Stimulated activated CD4-positive, alpha-beta T cell treated with anti-CD3 and anti-CD28 coated beads, Interleukin-1b, Interleukin-23, amount 100 ng/mL, for 24 hours (primary cell): ENCODE data around the gene SCART1.
"Not testable (repeated sequence)": the region's sequence is repeated elsewhere in the genome, so short reads cannot be mapped to it uniquely, and the experiment has no call there.

Source experiments
- DNase-seq, 4 experiments: peaks; one replicate each; pipeline ENCODE4 v3.0.0-alpha.2; 2020; ENCODE audit warnings: low read depth in 4 of 4, low spot score in 1 of 4

The SCART1 gene

DNA sequence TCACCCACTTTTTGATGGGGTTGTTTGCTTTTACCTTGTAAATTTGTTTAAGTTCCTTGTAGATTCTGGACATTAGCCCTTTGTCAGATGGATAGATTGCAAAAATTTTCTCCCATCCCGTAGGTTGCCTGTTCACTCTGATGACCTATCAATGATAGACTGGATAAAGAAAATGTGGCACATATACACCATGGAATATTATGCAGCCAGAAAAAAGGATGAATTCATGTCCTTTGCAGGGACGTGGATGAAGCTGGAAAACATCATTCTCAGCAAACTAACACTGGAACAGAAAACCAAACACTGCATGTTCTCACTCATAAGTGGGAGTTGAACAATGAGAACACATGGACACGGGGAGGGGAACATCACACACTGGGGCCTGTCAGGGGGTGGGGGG is 15.5 kb downstream of the SCART1 start:
- not testable (repeated sequence) for DNase-seq

DNA sequence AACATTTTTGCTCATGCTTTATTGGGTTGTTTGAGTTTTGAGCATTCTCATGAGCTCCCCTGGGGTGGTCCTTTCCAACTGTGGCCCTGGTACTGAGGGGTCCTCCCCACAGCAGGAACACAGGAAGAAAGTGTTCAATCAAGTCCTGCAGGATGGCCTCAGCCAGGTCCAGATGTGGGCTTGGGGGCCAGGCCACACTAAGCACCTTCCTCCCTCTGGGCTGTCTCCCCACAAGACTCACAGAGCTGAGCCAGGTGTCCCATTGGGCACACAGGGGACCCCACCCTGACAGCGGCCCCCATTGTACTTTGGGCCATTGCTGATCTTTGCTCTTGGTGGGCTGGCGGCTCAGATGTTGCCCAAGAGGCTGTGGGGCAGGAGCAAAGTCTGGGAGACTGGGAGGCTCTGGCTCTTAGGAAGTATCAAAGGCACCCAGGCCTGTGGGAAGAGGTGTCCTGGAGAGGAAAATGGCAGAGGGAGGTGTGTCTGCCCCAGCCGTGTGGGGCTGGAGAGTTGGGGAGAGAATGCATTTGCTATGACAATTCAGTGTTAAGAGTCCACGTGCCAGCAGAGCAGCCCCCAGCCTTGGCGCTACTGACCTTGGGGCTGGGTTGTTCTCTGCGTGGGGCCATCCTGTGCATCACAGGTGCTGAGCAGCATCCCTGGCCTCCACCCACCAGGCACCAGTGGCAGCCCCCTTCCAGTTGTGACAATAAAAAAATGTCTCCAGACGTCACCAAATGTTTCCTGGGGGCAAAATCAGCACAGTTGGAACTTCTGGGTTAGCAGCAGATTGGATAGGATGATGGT is 17.8 kb downstream of the SCART1 start:
- no peak for DNase-seq

DNA sequence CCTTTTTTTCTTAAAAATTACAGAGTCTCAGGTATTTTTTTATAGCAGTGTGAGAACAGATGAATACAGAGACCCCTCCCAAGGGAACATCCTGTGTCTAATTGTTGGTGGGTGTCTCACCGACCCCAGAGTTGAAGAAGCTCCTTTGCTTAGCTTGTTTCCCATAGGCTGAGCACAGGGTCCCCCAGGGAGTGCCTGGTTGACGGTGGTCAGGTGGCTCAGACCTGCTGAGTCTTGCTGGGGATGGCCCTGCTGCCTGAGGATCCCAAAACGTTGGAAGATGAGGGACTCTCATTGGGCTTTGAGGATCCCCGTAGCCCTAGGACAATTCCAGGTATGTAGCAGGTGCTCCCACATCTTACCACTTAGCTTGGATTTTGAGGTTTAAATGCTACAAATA is 19.5 kb downstream of the SCART1 start:
- DNase-seq, result no peak

DNA sequence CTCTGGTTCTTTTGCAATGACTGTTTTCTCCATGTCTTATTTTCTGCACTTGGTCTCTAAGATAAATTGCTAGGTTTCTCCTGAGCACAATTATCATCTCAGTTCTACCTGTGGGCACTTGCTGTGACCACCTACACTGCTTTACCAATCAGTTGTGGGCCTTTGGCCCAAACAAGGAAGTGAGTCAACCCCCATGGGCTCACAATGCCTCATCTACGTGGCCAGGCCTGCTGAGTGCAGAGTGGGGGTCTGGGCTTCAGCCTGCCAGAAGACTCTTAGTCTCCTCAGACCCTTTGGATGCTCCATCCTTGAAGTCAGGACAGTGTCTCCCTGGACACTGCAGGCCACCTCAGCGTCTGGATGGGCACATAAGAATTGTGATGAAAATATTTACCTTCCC is 20.3 kb downstream of the SCART1 start:
- DNase-seq, result no peak

DNA sequence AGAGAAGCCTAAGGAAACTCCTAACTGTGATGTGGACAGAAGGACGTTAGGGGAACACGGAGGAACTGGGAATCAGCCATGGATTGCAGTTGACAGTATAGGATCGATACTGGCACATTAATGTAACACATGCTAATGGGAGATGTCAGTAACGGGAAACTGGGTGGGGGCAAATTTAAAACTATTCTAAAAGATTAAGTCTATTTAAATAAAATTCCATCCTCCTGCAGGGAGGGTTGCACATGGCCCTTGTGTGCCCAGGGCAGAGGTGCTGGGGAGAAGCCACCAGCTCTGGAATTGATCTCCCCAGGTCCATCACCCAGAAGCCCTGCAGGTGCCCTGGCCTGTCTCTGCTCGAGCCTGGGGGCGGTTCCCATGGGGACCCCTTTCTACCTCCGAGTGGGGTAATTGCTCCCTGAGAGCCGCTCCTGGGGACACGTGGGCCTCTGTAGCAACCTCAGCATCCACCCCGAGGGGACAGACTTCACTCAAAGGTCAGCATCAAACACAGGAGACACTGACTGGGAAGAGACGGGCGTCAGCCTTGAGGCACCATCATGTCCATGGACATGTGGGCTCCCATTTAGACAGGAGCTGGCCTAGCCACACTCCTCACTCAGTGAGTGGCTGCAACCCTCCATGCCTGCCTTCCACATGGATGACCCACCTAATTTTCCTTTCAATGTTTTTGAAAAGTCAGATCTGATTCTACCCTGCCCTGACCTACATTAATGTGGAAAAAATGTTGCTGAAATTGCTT is 21.1 kb downstream of the SCART1 start:
- DNase-seq, result no peak

DNA sequence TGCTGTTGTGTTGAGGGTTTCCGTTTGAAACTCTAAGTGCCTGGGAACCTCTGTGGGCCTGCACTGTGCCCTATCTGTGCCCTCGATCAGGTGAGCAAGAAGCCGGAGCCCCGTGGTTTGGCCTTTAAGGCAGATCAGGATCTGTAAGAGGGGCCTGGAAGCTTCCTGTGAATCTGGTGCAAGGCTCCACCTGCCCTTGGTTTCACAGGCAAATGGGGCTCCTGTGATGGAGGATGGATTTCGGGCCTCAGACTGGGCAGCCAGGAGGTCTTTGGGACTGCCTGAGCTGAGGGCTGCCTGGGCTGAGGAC is 21.6 kb downstream of the SCART1 start:
- DNase-seq, result no peak

DNA sequence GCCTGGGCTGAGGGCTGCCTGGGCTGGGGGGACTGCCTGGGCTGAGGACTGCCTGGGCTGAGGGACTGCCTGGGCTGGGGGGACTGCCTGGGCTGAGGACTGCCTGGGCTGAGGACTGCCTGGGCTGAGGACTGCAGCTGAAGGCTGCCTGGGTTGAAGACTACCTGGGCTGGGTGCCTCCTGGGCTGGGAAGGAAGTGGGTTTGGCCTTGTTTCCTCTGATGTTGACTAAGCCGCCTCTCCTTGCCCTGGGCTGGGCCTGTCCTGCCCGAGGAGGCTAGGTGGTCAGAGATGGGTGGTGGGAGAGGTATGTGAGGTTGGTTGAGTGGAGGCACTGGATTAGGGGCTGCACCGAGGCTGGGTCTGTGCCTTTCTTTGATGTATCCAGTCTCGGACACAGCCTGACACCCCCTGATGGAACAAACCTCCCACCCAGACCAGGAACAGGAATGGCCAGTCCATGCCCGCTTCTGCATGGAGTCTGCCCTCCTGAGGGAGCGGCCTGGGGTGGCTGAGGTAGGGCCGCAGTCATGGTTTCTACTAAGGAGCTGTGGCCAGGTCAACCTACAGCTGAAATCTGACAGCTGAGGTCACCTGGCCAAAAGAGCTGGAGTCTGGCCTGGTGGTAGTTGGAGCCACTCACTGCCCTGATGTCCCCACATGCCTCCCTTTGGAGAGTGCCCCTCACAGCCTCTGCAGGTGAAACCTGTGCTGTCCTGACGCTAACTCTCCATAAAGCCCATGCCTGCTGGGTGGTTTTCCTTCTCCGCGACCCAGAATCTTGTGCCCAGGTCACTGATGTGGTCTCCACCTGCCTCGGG is 22.3 kb downstream of the SCART1 start:
- DNase-seq, result no peak

DNA sequence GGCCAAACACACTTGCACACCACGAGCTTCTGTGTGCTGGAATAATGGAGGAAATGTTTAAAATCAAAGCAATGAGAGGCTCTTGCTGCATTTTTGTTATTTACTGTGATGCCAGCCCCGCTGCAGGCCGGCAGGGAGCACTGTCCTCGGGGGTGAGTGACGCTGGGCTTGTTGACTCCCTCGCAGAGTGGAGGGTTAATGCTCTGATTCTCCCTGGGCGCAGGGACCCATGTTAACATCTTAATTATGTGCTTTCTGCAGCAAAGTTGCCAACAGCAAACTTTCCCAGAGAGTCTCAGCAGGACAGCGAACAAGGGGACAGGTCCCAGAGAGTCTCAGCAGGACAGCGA is 22.9 kb downstream of the SCART1 start:
- DNase-seq, result no peak

DNA sequence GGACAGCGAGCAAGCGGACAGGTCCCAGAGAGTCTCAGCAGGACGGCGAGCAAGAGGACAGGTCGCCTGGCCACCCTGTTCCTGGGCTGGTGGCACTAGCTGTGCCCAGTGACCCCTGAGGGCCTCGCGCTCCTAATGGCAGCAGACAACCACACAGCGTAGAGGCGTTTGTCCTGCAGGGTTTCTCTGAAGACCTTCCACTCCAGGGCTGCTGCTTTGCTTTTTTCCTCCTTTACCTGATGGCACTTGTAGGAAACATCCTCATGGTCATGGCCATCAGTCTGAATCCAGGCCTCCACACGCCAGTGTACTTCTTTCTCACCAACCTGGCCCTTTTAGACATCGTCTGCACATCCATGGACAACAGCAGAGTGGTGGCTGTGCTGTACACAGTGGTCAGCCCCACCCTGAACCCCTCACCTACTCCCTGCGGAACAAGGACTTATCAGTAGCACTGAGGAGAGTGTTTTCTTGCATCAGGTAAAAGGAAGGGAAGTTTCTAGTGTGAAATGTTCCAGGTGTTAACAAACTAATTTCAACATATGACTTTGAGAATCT is 27.4 kb downstream of the SCART1 start:
- no peak for DNase-seq

DNA sequence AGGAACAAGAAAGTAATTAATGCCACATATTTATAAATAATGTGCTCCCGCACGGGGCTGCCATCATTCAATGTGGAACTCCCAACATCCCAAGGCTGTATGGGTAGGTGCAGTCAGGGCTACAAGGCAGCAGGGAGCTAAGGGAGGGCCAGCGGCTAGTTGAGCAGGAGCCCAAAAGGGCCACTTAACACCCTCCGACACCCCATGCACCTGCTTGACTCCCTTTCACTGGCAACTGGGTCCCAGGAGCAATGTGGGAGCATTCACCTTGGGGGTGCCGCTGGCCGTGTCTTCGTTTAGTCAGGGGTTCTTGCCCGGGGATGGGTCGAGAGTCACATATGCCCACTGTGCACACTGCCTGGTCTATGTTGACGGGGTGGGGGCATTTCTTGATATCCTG is 27.9 kb downstream of the SCART1 start:
- DNase-seq, result no peak

DNA sequence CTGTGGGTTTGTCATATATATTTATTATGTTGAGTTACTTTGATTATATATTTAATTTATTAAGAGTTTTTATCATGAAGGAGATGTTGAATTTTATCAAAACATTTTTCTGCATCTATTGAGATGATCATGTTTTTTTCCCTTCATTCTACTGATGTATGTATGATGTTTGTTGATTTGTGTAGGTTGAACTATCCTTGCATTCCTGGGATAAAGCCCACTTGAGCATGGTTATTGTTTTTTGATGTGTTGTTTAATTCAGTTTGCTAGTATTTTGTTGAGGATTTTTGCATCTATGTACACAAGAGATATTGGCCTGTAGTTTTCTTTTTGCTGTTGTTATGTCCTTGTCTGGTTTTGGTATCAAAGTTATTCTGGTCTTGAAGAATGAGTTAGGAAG is 31.1 kb downstream of the SCART1 start:
- DNase-seq, result no peak

DNA sequence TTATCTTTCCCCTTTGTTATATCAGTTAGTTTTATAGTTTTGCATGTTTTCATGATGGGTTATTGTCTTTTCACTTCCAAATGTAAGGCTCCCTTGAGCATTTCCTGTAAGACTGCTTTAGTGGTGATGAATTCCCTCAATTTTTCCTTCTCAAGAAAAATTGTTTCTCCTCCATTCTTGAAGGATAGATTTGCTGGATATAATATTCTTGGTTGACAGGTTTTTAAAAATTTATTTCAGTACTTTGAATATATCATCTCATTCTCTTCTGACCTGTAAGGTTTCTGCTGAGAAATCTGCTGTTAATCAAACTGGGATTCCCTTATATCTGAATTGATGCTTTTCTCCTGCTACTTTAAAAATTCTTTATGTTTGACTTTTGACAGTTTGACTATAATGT is 33.3 kb downstream of the SCART1 start:
- DNase-seq, result no peak

DNA sequence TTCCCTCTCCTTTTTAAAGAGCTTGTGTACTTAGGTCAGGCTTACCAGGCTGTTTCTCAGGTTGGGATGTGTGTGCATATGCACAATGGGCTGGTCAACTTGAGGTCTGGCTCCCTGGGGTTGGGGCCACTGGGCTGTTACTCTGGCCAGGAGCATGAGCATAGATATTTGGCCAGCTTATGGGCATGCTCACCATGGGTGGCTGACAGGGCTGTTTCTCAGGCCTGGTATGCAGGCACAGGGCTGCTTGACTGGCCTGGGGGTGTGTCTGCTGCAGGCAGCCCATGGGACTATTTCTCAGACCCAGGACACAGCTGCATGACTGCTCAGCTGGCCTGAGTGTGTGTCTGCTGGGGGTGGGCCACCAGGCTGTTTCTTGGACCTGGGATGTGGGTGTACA is 34.6 kb downstream of the SCART1 start:
- DNase-seq, result no peak

DNA sequence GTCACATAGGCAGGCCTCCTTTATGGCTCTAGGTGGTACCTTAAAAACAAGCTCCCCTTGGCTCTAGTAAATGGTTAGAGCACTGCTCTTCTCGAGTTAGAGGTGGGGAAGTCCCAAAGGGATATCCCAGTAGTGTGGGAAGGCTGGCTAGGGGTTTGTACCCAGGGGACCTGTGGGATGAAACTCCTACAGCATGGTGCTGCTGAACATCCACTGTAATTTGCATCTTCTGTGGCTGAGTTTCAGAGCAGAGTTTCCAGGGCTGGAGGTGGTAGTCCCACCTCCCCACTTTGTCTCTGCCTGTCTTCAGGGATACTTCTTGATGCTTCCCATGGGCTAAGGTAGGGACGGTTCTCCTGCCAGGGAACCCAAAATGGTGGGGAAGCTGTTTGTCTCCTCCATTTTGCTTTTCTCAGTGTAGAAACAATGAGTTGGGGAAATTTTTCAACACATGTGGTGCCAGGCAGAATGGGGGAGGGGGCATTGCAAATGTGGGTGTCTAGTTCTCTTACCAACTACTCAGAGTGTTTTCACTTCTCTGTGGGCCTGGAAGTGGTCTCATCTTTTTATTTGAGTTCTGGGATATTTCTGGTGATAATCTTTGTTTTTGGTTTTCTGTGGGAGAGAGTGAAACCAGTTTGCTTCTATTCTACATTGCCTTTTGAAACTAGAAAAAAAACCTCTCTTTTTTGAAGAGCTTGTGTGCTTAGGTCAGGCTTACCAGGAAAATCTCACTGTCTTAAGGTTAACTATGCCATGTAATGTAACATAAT is 36.3 kb downstream of the SCART1 start:
- no peak for DNase-seq

DNA sequence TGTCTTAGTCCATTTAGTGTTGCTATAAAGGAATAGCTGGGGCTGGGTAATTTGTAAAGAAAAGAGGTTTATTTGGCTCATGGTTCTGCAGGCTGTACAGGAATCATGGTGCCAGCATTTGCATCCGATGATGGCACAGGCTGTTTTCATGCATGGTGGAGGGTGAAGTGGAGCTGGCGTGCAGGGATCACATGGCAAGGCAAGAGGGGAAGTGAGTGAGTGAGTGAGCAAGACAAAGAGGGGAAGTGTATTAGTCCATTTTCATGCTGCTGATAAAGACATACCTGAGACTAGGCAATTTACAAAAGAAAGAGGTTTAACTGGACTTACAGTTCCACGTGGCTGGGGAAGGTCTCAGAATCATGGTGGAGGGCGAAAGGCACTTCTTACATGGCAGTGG is 39.8 kb downstream of the SCART1 start:
- DNase-seq, result not testable (repeated sequence)

DNA sequence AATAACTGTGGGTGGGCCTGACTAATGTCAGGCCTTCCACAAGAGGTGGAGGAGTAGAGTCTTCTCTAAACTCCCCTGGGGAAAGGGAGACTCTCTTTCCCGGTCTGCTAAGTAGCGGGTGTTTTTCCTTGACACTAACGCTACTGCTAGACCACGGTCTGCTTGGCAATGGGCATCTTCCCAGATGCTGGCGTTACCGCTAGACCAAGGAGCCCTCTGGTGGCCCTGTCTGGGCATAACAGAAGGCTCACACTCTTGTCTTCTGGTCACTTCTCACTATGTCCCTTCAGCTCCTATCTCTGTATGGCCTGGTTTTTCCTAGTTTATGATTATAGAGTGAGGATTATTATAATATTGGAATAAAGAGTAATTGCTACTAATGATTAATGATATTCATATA is 43.6 kb downstream of the SCART1 start:
- DNase-seq, result not testable (repeated sequence)

DNA sequence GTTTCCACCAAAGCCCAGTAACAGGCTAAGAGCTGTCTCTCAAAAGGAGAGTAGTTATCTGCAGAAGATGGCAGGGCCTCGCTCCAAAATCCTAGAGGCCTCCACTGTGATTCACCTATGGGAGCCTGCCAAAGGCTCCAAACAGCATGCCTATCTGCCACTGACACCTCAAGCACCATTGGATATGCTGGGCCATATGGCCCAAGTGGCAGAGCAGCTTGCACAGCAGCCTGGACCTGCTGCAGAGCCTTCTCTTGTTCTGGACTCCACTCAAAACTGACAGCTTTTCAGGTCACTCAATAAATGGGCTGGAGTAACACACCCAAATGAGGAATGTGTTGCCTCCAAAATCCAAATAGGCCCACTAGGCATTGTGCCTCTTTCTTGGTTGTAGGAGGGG is 45.4 kb downstream of the SCART1 start:
- DNase-seq, result not testable (repeated sequence)

DNA sequence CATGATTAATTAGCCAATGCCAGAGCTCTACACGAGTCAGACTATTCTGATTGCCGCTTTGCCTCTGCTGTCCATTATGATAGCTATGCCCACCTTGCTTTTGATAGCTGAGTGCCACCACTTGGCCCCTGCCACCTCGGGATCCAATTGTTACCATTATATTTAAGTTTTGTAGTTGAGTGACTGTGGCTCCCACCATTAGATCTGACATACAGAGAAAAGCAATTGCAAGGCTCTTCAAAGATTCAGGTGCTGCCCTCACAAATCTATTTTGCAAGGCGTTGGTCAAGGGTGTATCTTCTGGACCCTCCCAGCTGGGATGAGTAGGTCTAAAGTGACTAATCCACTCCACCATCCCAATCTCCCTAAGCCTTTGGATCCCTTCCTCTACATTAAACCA is 47.2 kb downstream of the SCART1 start:
- not testable (repeated sequence) for DNase-seq

DNA sequence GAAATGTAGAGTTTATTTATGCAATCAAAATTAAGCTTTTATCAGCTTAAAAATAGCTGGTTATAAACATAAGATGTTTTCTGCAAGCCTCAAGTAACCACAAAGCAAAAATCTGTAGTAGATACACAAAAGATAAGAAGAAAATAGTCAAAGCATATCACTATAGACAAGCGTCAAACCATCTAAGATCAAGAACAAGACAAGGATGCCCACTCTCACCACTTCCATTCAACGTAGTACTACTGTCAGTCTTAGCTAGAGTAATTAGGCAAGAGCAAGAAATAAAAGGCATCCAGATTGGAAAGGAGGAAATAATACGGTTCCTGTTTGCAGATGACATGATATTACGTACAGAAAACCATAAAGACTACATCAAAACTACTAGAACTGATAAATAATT is 56.0 kb downstream of the SCART1 start:
- no peak for DNase-seq

DNA sequence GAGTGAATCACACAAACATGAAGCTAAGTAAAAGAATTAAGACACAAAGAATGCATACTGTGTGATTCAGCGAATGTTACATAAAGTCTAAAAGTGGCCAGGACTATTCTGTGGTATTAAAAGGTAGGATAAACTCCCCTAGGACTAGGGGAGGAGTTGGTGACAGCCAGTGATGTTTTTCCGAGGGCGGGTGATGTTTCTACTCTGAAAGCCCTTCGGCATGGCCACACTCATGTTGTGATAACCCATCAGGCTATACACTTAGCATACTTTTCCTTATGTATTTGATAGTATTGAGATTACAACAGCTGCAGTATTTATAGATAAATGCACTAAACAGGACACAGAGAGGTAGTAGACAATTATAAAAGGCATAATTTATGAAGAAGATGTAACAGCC is 57.7 kb downstream of the SCART1 start:
- DNase-seq, result no peak

DNA sequence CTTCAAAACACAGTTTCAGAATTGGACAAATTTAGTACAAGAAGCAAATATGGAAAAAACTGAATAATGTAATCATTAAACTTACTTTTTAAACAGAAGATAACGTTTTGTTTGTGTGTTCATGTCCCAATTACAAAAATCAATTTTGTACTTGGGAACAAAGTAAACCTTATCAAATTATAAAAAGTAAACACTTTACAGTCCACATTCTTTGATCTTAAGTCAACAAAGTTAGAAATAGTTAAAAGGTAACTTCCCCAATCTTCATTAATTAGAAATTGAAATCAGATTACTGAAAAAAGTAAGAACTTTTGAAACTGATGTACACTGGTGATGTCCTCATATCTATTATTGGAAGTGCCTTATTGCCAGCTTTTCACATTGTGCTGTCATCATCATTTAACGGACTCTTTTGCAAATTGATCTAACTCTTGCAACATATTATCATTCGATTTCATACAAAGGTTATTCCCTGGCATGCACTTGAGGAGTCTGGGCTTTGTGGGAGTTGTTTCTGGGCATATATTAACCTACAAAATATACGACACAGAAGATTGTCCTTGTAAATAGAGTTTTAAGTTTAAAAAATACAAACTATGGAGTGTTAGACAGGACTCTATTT is 58.3 kb downstream of the SCART1 start:
- DNase-seq, result no peak
